Measurements from ENCODE around the gene MNS1. TPM values are rescaled to one million over a fixed set of nuclear protein-coding genes. Genes with fewer than 3 reads are reported as not detected.

Gene MNS1
- total and polyA plus RNA-seq, 9 of the 15 experiments (the other 6 are each of a cell fraction or from before 2014, with no cell fraction given), result 1.1 to 10.3 (median 2.5) TPM

- peak; percentile 95 for TF ChIP-seq MGA (IDR thresholded peaks at IDR 0.05)
- TF ChIP-seq CBX3 (IDR thresholded peaks at IDR 0.05; ENCODE audit: borderline replicate concordance in 1 of 2, low read length in 2 of 2), result peak in 1 of 2 experiments; percentile 75; a peak in 2 of 3 replicates
- TF ChIP-seq SRF (CRISPR knock-in tag; IDR thresholded peaks at IDR 0.05), result 0 out of 4 replicates have a peak, but pooled peaks of 1 of the 2 experiments have one; percentile 5
- TF ChIP-seq GABPA (tag; conservative IDR thresholded peaks at IDR 0.05; ENCODE audit: low read depth), result no peak
- TF ChIP-seq RBBP5 (IDR thresholded peaks at IDR 0.05; ENCODE audit: borderline replicate concordance, insufficient read depth, low read length, poor library complexity, severe bottlenecking), result peak; percentile 61
- 0 out of 2 replicates have a peak, but pooled peaks have one; percentile 53 for TF ChIP-seq HDAC2 (IDR thresholded peaks at IDR 0.05)
- TF ChIP-seq E2F1 (CRISPR knock-in tag; IDR thresholded peaks at IDR 0.05), result peak; percentile 80
- TF ChIP-seq SUPT5H (IDR thresholded peaks at IDR 0.05), result peak; percentile 47; the same call in 1 of the 2 replicates
- peak; percentile 70 to 86 for TF ChIP-seq MNT (conservative IDR thresholded peaks at IDR 0.05)
- TF ChIP-seq LCOR (CRISPR knock-in tag; IDR thresholded peaks at IDR 0.05), result peak; percentile 76; the same call in 1 of the 2 replicates
Measured at GRCh38 chr15:56464893-56465520, at the start of gene MNS1 (continued).

Data from K562 (cell line).